Adrenal gland (tissue), 12 donors: ENCODE results near the gene OR2W3. TPM values are rescaled to one million over a fixed set of nuclear protein-coding genes. Genes with fewer than 3 reads are reported as not detected.

Source experiments
- DNase-seq, 7 donors: peaks; one replicate each; pipeline ENCODE4 v3.0.0-alpha.2; 2019 to 2020
- H3K27ac ChIP-seq, 5 donors: fragments of 200-600 bp; sonication (generic) in 4 of 5; 1 replicate in 3 of 5; 2 replicates in 2 of 5; pipeline versions ENCODE4 v1.5.1 to v1.8.0; 2016 to 2020; ENCODE audit warnings: mild to moderate bottlenecking in 1 of 5
- H3K27me3 ChIP-seq: fragments of 200-600 bp; 2 replicates; pipeline ENCODE4 v1.8.0; 2021
- H3K36me3 ChIP-seq, 2 donors: fragments of 200-600 bp; replicated peaks in 1 of 2; 1 replicate in 1 of 2; 2 replicates in 1 of 2; pipeline versions ENCODE4 v1.5.1 to v1.8.0; 2018 to 2022
- H3K4me1 ChIP-seq, 2 donors: fragments of 200-600 bp; replicated peaks in 1 of 2; 1 replicate in 1 of 2; 2 replicates in 1 of 2; pipeline versions ENCODE4 v1.5.1 to v1.8.0; 2018 to 2021
- H3K4me3 ChIP-seq, 4 donors: fragments of 200-600 bp; sonication (generic) in 3 of 4; one replicate each; pipeline ENCODE4 v1.5.1; 2016 to 2018
- H3K9me3 ChIP-seq, 3 donors: fragments of 200-600 bp; sonication (generic) in 1 of 3; replicated peaks in 1 of 3; 1 replicate in 2 of 3; 2 replicates in 1 of 3; pipeline versions ENCODE4 v1.5.1 to v1.8.0; 2016 to 2021
- CTCF ChIP-seq, 6 experiments: fragments of 450-650 bp in 4 of 6; fragments of 200-600 bp in 2 of 6; sonication (generic) in 1 of 6; IDR thresholded peaks; 1 replicate in 5 of 6; 2 replicates in 1 of 6; pipeline versions ENCODE4 v1.5.1 to v1.8.0; 2016 to 2021; ENCODE audit warnings: antibody characterized with exemption in 6 of 6, mild to moderate bottlenecking in 2 of 6, moderate library complexity in 1 of 6
- POLR2A ChIP-seq, 2 donors: fragments of 450-650 bp; IDR thresholded peaks; one replicate each; pipeline ENCODE4 v1.6.1; 2017; ENCODE audit warnings: antibody characterized with exemption in 2 of 2, mild to moderate bottlenecking in 2 of 2, moderate library complexity in 1 of 2
- whole genome bisulfite sequencing, 4 donors: extraction: QIAGEN DNeasy Blood & Tissue Kit in 2 of 4; methylation state at CpG; one replicate each; pipeline versions ENCODE4 v1.1.5 to v1.1.7; 2013 to 2017; 5-methylcytosine and 5-hydroxymethylcytosine counted together
- intact Hi-C, 2 donors: fragments of 100-400 bp; cut with DNase I; formaldehyde crosslinking; loops; one replicate each; pipeline versions ENCODE4 v1.14.1 to v1.15.0; 2022 to 2023
- polyA plus RNA-seq, 3 donors: library from polyadenylated mRNA; stranded (reverse); fragments of 200-250 nt in 2 of 3; fragments of 350-450 nt in 1 of 3; fragmentation: Illumina TruSeq in 1 of 3; extraction: RNeasy Lipid Tissue Mini Kit (QIAGEN cat#74804) in 1 of 3; gene quantifications; one replicate each; pipeline ENCODE4 v1.2.3, GENCODE V29; 2013 to 2014
- total RNA-seq, 9 donors: library from RNA; depleted of rRNA in 4 of 9; stranded (reverse); fragments of >200 nt in 4 of 9; fragments of 120-200 nt in 1 of 9; fragmentation: NEBNext Ultra II Directional in 1 of 9; extraction: Animal tissue kit (Norgen Biotek cat#: 25700) in 1 of 9; gene quantifications; one replicate each; pipeline versions ENCODE4 v1.1.0 to v1.2.4, GENCODE V29; 2013 to 2023
- donor health status: healthy with polysubstance abuse.
- donor health status: Bipolar disorder and iron deficiency.
- donor health status: DM: yes; HTN: yes; CAD: no.
- donor health status: DM: no; HTN: no; CAD: no.
- donor health status: DM: no; HTN: no; CAD: no.
- donor health status: DM: yes; HTN: yes; CAD: no.

The OR2W3 gene
- total and polyA plus RNA-seq, 12 donors = 0.20 to 2.5 (median 1.1) TPM; not detected in 8

GRCh38 chr1:247862756-247863155 lies 32.6 kb upstream of the OR2W3 start:
- H3K27ac ChIP-seq = no peak overlapping the region
- DNase-seq = no peak
- intact Hi-C loops = no loop called here
- 70 to 82% (median 75%) methylated on average over 4 of the region's 4 CpGs for WGBS, 4 donors
- H3K4me3 ChIP-seq = no peak overlapping the region
- TF ChIP-seq CTCF (IDR thresholded peaks at IDR 0.05) (no peak), POLR2A (IDR thresholded peaks at IDR 0.05) (no peak)
- H3K36me3 ChIP-seq = no peaks in the 10 kb centered on the region
- no peaks in the 10 kb centered on the region for H3K9me3 ChIP-seq
- peaks cover 1% of the 10 kb centered on the region for H3K27me3 ChIP-seq
- no peaks in the 10 kb centered on the region for H3K4me1 ChIP-seq

GRCh38 chr1:247864644-247865043 lies 30.7 kb upstream of the OR2W3 start:
- no peak for DNase-seq
- TF ChIP-seq POLR2A (IDR thresholded peaks at IDR 0.05) = no peak
- TF ChIP-seq CTCF (IDR thresholded peaks at IDR 0.05) = no peak
- no peak overlapping the region for H3K4me3 ChIP-seq
- H3K9me3 ChIP-seq = no peaks in the 10 kb centered on the region
- WGBS, 4 donors = 84 to 90% (median 86%) methylated on average over 17 of the region's 17 CpGs
- H3K36me3 ChIP-seq = no peaks in the 10 kb centered on the region
- intact Hi-C loops = no loop called here
- no peaks in the 10 kb centered on the region for H3K27me3 ChIP-seq
- no peak overlapping the region for H3K27ac ChIP-seq
- H3K4me1 ChIP-seq = no peaks in the 10 kb centered on the region

- TF ChIP-seq POLR2A (IDR thresholded peaks at IDR 0.05) = no peak
- TF ChIP-seq CTCF (IDR thresholded peaks at IDR 0.05) = no peak
- Histone ChIP-seq H3K27ac (no peak overlapping the region), H3K27me3 (no peaks in the 10 kb centered on the region), H3K36me3 (no peaks in the 10 kb centered on the region), H3K4me3 (no peak overlapping the region), H3K9me3 (no peaks in the 10 kb centered on the region), H3K4me1 (no peaks in the 10 kb centered on the region)
- DNase-seq = no peak
- 71 to 86% (median 79%) methylated on average over 6 of the region's 6 CpGs for WGBS, 4 donors
- intact Hi-C loops = no loop called here
Observed at GRCh38 chr1:247865416-247865815, 30.0 kb upstream of the OR2W3 start.

- no peak overlapping the region for H3K4me3 ChIP-seq
- DNase-seq = no peak
- H3K27ac ChIP-seq = no peak overlapping the region
- WGBS, 4 donors = 74 to 88% (median 82%) methylated on average over 8 to 9 of the region's 9 CpGs
- no peak for TF ChIP-seq POLR2A (IDR thresholded peaks at IDR 0.05)
- intact Hi-C loops = no loop called here
- H3K9me3 ChIP-seq = no peaks in the 10 kb centered on the region
- no peaks in the 10 kb centered on the region for H3K36me3 ChIP-seq
- no peaks in the 10 kb centered on the region for H3K27me3 ChIP-seq
- H3K4me1 ChIP-seq = no peaks in the 10 kb centered on the region
Observed at GRCh38 chr1:247883346-247883745, 12.0 kb upstream of the OR2W3 start.

GRCh38 chr1:247884797-247885413 lies 10.5 kb upstream of the OR2W3 start:
- Histone ChIP-seq H3K36me3 (no peaks in the 10 kb centered on the region), H3K9me3 (no peaks in the 10 kb centered on the region), H3K4me1 (no peaks in the 10 kb centered on the region), H3K4me3 (no peak overlapping the region), H3K27me3 (no peaks in the 10 kb centered on the region), H3K27ac (no peak overlapping the region)
- no peak for DNase-seq
- intact Hi-C loops = no loop called here
- TF ChIP-seq POLR2A (IDR thresholded peaks at IDR 0.05) (no peak), CTCF (IDR thresholded peaks at IDR 0.05) (no peak)
- 80 to 86% (median 82%) methylated on average over 10 of the region's 10 CpGs for WGBS, 4 donors
